DOHH2 (cell line): ENCODE results near the gene DGKK.

Source experiments
- EZH2phosphoT487 ChIP-seq: fragments of 200-600 bp; sonication (generic); IDR thresholded peaks from 2 replicates; pipeline ENCODE4 v1.6.1; 2017; ENCODE audit warnings: borderline replicate concordance, mild to moderate bottlenecking, antibody characterized with exemption, low read length, moderate library complexity, mixed read lengths
- TF ChIP-seq, protein P1 (sequence below): fragments of 200-600 bp; sonication (generic); IDR thresholded peaks from one replicate; pipeline ENCODE4 v1.5.1; 2014; ENCODE audit warnings: antibody characterized with exemption, mild to moderate bottlenecking, low read depth, low read length; ENCODE audit not compliant: poor library complexity, severe bottlenecking

GRCh38 chrX:50471390-50471789 lies 765 bp upstream of the DGKK start:
- TF ChIP-seq, protein P1, sequence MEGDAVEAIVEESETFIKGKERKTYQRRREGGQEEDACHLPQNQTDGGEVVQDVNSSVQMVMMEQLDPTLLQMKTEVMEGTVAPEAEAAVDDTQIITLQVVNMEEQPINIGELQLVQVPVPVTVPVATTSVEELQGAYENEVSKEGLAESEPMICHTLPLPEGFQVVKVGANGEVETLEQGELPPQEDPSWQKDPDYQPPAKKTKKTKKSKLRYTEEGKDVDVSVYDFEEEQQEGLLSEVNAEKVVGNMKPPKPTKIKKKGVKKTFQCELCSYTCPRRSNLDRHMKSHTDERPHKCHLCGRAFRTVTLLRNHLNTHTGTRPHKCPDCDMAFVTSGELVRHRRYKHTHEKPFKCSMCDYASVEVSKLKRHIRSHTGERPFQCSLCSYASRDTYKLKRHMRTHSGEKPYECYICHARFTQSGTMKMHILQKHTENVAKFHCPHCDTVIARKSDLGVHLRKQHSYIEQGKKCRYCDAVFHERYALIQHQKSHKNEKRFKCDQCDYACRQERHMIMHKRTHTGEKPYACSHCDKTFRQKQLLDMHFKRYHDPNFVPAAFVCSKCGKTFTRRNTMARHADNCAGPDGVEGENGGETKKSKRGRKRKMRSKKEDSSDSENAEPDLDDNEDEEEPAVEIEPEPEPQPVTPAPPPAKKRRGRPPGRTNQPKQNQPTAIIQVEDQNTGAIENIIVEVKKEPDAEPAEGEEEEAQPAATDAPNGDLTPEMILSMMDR, result no peak
- no peak for TF ChIP-seq EZH2phosphoT487
